GM03348 (cell line): Measurements from ENCODE around the gene MKI67.

Experiments
- DNase-seq: peaks from one replicate; pipeline ENCODE4 v3.0.0; 2012; ENCODE audit warnings: low spot score

Gene MKI67

GRCh38 chr10:128064108-128064969 lies 61.9 kb downstream of the MKI67 start:
- peak; percentile 85 for DNase-seq

GRCh38 chr10:128063736-128064107 lies 62.5 kb downstream of the MKI67 start:
- DNase-seq = no peak

- DNase-seq = no peak
These were observed 63.2 kb downstream of the MKI67 start for GRCh38 chr10:128062881-128063563.

- DNase-seq = no peak
These were observed 63.8 kb downstream of the MKI67 start for GRCh38 chr10:128062331-128062880.

DNA sequence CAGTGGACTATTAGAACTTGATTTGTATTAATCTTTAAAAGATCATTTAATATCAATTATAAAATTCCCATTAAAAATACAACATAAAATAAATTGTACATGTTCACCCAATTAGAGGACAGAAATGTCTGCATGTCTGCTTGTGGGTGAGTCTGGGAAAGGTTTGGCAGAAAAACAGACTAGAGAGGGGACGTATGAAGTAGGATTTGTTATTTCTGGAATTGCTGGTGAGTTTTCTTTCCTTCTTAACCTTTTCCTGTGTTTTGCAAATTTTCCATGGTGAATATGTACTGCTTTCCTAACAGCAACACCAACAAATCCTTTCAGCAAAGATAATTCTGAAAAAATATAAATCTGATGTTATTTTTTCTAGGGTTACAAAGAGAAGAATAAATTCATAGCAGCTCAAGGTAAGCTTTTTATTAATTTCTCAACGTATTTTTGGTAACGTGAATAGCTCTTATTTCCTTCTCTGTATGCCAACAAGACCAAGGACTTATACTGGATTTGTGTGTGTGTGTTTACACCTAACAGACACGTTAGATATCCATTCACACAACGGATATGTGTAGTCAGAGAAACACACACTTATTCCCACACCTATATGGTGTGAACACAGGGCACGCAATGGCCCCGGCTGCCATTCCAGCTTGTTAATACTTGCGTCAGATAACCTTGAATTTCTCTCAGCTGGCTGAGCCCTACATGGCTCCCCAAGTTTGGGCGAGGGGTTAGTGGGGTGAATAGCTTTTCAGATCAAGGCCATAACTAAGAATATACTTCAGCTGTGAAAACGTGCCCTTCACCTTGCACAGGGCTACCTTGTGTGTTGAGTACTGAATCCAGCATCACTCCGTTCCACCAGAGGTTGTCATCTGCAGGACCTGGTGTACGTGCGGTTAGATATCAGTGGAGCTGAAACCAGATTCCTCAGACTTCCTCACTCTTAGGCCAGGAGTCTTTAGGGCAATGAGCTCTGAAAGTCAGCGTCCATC lies 64.6 kb downstream of the MKI67 start:
- no peak for DNase-seq

- DNase-seq = no peak
These were observed 65.6 kb downstream of the MKI67 start for GRCh38 chr10:128060341-128061250.

DNA sequence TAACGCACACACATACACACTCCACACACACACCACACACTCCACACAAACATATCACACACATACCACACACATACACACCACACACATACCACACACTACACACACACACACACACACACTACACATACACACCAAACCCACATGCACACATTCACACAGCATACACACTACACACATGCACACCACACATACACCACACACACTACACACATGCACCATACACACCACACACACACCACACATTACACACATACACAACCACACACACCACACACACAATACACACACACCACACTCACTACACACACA lies 66.3 kb downstream of the MKI67 start:
- no peak for DNase-seq

- DNase-seq = no peak
These were observed 66.8 kb downstream of the MKI67 start for GRCh38 chr10:128059266-128059981.

GRCh38 chr10:128058750-128059134 lies 67.5 kb downstream of the MKI67 start:
- DNase-seq = no peak

GRCh38 chr10:128058106-128058749 lies 68.0 kb downstream of the MKI67 start:
- no peak for DNase-seq

- no peak for DNase-seq
These were observed 69.7 kb downstream of the MKI67 start for GRCh38 chr10:128056303-128057050.

DNA sequence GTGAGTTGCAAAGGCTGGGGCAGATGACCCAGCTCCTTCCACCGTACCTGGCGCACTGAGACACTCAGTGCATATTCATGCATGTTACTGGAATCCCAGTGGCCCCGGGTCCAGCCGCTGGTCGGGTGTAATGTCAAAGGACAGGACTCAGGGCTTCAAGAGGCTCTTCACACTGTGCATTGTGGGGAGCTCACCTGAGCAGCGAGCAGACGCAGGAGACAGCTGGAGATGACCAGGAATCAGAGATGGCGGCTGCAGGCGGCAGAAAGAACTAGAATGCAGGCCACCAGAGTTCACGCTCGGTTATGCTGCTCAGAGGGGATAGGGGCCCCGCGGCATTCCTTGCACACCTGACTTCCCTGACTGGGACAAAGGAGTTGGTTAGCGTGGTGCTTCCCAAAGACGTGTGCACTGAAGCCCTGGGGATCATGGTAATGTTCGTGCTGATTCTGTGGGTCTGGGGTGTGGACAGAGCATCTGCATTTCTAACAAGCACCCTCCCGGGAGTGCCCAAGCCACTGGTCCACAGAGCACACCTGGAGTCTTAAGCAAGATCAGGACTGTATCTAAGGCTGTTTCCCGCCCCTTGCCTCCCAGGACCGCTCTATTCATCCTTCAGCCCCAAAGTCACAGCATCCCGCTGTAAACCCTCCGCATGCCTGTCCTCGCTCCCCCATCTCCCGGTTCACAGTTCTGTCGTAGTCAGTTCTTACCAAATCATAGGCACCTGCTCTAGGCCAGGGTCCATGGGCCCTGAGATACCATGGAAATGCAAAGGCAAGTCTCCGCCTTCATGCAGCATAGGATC lies 71.0 kb downstream of the MKI67 start:
- DNase-seq = no peak

DNA sequence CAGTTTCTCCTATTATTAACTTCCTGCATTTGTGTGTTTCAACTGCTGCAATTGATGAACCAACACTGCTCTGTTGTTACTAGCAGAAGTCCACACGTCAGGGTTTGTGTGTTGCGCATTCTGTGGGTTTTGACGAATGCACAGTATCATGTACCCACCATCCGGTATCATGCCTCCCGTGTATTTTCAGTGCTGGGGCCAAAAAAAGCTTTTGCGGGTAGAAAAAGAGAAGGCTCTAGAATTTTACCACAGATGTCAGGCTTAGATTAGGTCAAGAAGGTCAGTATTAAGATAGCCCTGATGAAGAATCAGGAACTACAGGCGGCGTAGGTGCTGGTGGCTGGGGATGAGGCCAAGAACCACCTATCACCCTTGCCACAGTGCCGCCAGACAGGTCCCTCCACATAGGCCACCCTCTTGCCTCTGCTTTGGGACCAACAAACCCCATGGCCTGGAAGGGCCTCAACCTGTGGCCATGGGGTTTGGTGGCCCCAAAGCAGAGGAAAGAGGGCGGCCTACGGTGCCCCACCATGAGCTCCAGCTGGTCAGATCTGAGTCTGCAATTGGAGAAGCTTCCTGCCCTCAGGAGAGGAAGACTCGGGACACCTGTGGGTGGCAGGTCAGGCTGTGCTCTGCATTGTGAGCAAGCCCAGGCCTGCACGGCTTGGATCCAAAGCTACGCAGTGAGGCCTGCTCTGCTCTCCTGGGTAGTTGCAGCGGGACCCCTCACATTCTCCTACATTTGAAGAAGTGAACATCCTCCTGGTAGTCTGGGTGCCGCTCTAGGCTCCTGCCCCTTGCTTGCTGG lies 71.9 kb downstream of the MKI67 start:
- no peak for DNase-seq

- DNase-seq = no peak
These were observed 72.9 kb downstream of the MKI67 start for GRCh38 chr10:128053356-128053755.

GRCh38 chr10:128052696-128053095 lies 73.5 kb downstream of the MKI67 start:
- no peak for DNase-seq

DNA sequence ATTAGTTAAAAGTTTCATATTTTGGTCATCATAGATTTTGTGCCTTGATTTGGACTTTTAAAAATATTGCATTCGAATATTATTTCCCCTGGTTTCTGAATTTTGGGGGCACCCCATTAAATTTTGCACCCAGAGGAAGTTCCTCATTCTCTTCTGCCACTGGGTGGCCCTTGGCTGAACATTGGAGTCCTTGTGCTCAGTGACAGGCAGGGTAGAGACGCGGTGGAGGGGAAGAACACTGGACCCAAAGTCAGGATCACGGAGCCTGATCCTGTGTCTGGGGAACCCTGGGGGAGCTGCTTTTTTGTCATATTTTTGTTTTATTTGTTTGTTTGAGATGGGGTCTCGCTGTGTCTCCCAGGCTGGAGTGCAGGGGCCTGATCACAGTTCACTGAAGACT lies 74.7 kb downstream of the MKI67 start:
- DNase-seq = no peak

DNA sequence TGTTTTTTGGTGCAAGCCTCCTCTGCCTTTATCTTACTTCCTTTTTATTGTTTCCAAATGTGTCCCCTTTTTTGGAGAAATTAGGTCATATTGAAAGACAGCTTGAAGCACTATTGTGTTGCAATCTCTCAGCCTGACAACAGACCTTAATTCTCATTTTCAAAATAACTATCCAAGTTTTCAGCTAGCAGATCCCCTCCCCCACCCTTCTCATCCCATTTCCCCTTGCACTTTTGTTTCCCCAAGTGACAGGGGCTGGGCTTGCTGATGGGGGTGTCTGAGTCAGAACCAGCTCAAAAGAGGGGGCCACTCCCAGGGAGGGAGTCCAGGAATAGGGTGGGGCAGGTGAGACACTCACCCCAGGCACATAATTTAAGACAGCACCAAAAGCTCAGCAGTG lies 75.3 kb downstream of the MKI67 start:
- no peak for DNase-seq

- DNase-seq = no peak
These were observed 76.1 kb downstream of the MKI67 start for GRCh38 chr10:128050121-128050516.
